ENCODE results near the gene RNF31.

The RNF31 gene

GRCh38 chr14:24159777-24160498 lies 12.6 kb downstream of the RNF31 start:
- DNase-seq (ENCODE audit: low read depth): no peak

GRCh38 chr14:24160499-24160849 lies 13.2 kb downstream of the RNF31 start:
- no peak for DNase-seq (ENCODE audit: low read depth)

GRCh38 chr14:24160850-24161804 lies 13.8 kb downstream of the RNF31 start, which contains the start of gene IRF9:
TSS of gene IRF9 (plus strand) at chr14:24161265. CDS start at chr14:24162145, 880 bp downstream.
- DNase-seq (ENCODE audit: low read depth): peak; percentile 95

DNA sequence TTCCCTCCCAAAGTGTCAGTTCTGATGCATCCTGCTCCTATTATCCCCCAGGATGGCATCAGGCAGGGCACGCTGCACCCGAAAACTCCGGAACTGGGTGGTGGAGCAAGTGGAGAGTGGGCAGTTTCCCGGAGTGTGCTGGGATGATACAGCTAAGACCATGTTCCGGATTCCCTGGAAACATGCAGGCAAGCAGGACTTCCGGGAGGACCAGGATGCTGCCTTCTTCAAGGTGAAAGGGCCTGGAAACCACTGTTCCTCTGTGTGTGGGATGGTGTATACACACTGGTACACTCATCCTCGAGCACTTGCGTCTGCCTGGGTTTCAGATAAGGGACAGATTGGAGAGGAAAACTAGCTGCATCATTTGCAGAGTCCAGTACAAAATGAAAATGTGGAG lies 14.8 kb downstream of the RNF31 start:
- no peak for DNase-seq (ENCODE audit: low read depth)

DNA sequence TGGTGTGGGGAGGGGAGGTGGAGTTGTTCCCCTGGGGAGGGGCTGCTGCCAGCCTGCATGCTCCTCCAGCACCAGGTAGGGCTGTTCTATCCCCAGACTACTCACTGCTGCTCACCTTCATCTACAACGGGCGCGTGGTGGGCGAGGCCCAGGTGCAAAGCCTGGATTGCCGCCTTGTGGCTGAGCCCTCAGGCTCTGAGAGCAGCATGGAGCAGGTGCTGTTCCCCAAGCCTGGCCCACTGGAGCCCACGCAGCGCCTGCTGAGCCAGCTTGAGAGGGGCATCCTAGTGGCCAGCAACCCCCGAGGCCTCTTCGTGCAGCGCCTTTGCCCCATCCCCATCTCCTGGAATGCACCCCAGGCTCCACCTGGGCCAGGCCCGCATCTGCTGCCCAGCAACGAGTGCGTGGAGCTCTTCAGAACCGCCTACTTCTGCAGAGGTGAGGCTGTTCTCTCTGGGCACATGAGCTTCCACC lies 17.3 kb downstream of the RNF31 start:
- no peak for DNase-seq (ENCODE audit: low read depth)

DNA sequence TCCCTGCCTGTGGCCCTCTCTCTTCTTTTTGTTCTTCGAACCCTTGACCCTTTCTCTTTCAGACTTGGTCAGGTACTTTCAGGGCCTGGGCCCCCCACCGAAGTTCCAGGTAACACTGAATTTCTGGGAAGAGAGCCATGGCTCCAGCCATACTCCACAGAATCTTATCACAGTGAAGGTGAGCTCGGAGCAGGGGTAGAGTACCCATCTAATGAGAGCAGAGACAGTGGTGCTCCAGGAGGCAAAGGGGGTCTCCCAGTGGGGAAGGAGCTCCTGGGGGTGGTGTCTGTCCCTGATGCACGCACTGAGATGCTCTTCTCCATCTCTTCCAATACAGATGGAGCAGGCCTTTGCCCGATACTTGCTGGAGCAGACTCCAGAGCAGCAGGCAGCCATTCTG lies 18.5 kb downstream of the RNF31 start:
- DNase-seq (ENCODE audit: low read depth): no peak

DNA sequence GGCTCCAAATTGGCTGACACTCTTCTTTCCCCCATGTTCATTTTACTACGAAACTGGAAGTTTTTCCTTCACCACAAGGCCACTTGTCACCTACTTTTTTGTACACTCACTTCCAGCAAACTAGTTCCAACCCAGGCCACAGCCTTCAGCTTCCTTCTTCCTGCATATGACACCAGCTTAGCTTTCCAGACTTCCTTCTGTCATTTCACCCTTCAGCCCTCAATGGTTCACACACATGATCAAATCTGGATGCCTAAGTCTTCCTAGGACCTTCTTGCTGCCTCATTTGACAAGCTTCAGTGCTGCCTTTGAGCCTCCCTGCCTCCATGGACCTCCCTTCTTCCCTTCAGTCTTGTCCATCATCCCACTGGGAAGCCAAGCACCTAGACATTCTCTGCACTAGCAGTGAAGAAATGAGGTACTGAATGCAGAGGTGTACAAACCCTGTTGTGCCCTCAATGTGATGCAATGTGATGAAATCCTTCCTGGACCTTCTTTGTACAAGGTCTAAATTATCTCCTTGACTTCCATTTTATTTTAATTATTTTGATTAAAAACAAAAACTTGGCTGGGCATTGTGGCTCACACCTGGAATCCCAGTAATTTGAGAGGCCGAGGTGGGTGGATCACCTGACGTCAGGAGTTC lies 20.3 kb downstream of the RNF31 start:
- no peak for DNase-seq (ENCODE audit: low read depth)

GRCh38 chr14:24171422-24172260 lies 24.3 kb downstream of the RNF31 start, which contains the start of gene REC8:
TSS of gene REC8 (plus strand) at chr14:24172080. CDS start at chr14:24172553, 473 bp downstream.
- peak; percentile 33 for DNase-seq (ENCODE audit: low read depth)

DNA sequence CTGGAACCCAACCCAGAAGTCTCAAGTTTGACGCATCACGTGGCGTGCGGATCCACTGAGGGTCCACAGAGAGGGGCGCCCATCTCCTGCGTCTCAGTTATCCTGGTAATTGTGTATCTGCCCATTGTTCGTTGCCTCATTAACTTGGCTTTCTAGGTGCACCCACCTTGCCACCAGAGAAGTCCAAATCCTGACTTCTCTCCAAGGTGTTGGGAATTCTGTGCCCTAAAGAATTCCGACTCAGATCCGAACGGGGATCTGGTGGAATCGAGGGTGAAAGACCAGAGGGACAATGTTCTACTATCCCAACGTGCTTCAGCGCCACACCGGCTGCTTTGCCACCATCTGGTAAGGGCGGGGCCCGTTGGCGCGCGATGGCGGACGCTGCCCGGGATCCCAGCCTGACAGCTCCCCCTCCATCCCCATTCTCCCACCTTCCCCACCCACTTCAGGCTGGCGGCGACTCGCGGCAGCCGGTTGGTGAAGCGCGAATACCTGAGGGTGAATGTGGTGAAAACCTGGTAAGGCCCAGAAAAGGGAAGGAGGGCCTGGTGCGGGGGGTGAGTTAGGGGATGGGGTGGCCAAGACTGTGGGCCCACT lies 25.1 kb downstream of the RNF31 start:
- DNase-seq (ENCODE audit: low read depth): no peak

GRCh38 chr14:24172871-24173281 lies 25.6 kb downstream of the RNF31 start:
- DNase-seq (ENCODE audit: low read depth): no peak

DNA sequence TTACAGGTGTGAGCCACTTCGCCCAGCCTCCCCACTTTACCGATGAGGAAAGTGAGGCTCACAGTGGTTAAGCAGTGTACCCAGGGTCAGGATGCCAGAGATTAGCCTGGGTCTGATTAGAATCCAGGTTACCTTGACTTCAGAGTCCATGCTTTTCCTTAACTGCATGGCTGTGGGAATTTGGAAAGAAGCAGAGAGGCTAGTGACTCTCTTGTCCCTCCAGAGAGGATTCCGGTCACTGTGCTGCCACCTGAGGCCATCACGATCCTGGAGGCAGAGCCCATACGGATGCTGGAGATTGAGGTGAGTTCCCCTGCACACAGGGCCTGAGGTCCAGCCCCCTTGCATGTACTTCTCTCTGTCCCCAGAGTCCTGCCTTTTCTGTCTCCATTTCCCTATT lies 29.3 kb downstream of the RNF31 start:
- DNase-seq (ENCODE audit: low read depth): no peak

DNA sequence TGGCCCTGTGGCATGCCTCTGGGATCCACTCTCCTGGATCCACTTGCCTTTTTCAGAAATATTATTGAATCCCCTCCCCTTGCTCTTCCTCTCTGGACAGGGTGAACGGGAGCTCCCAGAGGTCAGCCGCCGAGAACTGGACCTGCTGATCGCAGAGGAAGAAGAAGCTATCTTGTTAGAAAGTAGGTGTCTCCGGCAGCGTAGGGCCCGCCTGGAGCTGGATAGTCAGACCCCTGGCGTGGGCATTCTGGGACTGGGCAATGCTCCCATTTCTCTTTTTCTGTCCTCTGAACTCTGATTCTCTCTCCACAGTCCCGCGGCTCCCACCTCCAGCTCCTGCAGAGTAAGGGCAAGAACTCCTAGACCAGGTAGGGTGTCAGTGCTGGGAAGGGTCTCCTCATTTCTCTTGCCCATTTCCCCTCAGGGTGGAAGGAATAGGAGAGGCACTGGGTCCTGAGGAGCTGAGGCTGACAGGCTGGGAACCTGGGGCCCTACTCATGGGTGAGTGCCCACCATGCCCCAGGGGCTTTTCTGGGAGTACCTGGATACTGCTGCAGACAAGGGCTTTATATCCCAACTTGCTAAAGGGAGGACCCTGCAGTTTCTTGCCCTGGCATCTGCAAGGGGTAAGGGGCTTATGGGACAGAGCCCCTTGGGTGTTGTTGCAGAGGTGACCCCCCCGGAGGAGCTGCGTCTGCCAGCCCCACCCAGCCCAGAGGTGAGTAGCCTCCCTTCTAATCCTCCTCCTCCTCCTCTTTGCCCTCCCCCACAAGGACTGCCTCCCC lies 29.9 kb downstream of the RNF31 start:
- DNase-seq (ENCODE audit: low read depth): no peak

GRCh38 chr14:24177891-24178290 lies 30.6 kb downstream of the RNF31 start:
- no peak for DNase-seq (ENCODE audit: low read depth)

DNA sequence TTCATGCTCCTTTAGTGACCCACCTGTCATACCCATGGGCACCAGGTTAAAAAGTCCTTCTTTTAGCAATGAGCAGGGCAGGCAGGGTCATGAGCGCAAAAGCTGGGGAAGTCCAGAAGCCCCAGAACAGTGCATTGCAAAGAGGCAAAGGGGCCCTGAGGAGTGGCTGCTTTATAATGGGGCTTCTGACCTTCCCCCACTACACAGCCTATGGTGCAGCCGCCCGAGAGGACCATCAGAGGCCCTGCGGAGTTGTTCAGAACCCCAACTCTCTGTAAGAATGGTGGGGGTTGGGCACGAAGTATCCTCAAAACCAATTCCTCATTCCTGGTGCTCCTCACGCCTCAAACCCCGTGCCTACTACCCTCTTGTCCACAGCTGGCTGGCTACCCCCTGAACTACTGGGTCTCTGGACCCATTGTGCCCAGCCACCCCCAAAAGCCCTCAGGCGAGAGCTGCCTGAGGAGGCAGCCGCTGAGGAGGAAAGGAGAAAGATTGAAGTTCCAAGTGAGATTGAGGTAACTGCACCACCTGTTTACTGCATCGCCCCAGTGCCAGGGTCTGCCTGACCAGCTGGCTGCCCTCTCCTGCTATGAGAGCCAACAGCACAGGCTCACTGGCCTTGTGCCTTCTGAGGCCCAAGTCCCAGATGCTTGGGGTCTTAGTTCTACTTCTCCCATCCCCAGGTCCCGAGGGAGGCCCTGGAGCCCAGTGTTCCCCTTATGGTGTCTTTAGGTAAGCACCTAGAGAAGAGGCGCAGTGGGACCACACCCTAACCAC lies 31.3 kb downstream of the RNF31 start:
- no peak for DNase-seq (ENCODE audit: low read depth)

GRCh38 chr14:24179294-24179960 lies 32.1 kb downstream of the RNF31 start:
- no peak for DNase-seq (ENCODE audit: low read depth)

- no peak for DNase-seq (ENCODE audit: low read depth)
These were observed 32.9 kb downstream of the RNF31 start for GRCh38 chr14:24179961-24180796.

GRCh38 chr14:24181371-24182077 lies 34.2 kb downstream of the RNF31 start:
- DNase-seq (ENCODE audit: low read depth): no peak

Data from stimulated activated CD4-positive, alpha-beta T cell treated with anti-CD3 and anti-CD28 coated beads, Interleukin-2, amount 100 ng/mL, for 4 hours (primary cell).